Breast epithelium (tissue), 3 donors: ENCODE measurements around the gene SELE.

Experiments used
- POLR2A ChIP-seq: fragments of 450-650 bp; IDR thresholded peaks from one replicate; pipeline ENCODE4 v1.6.1; 2016; ENCODE audit warnings: antibody characterized with exemption, mild to moderate bottlenecking, moderate library complexity
- TF ChIP-seq, protein P1 (sequence below), 3 donors: fragments of 450-650 bp; IDR thresholded peaks; one replicate each; pipeline ENCODE4 v1.5.1; 2016 to 2017; ENCODE audit warnings: antibody characterized with exemption in 3 of 3, mild to moderate bottlenecking in 3 of 3, moderate library complexity in 3 of 3

- TF ChIP-seq, protein P1, sequence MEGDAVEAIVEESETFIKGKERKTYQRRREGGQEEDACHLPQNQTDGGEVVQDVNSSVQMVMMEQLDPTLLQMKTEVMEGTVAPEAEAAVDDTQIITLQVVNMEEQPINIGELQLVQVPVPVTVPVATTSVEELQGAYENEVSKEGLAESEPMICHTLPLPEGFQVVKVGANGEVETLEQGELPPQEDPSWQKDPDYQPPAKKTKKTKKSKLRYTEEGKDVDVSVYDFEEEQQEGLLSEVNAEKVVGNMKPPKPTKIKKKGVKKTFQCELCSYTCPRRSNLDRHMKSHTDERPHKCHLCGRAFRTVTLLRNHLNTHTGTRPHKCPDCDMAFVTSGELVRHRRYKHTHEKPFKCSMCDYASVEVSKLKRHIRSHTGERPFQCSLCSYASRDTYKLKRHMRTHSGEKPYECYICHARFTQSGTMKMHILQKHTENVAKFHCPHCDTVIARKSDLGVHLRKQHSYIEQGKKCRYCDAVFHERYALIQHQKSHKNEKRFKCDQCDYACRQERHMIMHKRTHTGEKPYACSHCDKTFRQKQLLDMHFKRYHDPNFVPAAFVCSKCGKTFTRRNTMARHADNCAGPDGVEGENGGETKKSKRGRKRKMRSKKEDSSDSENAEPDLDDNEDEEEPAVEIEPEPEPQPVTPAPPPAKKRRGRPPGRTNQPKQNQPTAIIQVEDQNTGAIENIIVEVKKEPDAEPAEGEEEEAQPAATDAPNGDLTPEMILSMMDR (IDR thresholded peaks at IDR 0.05) = no peak
- TF ChIP-seq POLR2A = no peak
These were observed 10.1 kb downstream of the SELE start for GRCh38 chr1:169723763-169724162.
